ENCODE measurements around the gene C4A. TPM values are rescaled to one million over a fixed set of nuclear protein-coding genes. Genes with fewer than 3 reads are reported as not detected.
A peak's percentile ranks its signal among the peaks of the same experiment; 100 is the strongest.

The C4A gene
- total and polyA plus RNA-seq, 2 of the 13 experiments (the other 11 are each of a cell fraction or from before 2014, with no cell fraction given) = 165 to 478 TPM

- TF ChIP-seq SP2 (CRISPR knock-in tag; IDR thresholded peaks at IDR 0.05) = no peak
- peak; percentile 60; the same call in 1 of the 2 replicates for TF ChIP-seq ZNF274 (CRISPR knock-in tag; IDR thresholded peaks at IDR 0.05)
- TF ChIP-seq ZNF549 (CRISPR knock-in tag; IDR thresholded peaks at IDR 0.05) = no peak
- TF ChIP-seq ARID3A (IDR thresholded peaks at IDR 0.05; ENCODE audit: low read depth, low read length) = no peak
- TF ChIP-seq ZNF225 (CRISPR knock-in tag; IDR thresholded peaks at IDR 0.05) = peak; percentile 71; the same call in 1 of the 2 replicates
- peak; percentile 93; the same call in 1 of the 2 replicates for TF ChIP-seq ZNF572 (CRISPR knock-in tag; IDR thresholded peaks at IDR 0.05)
- 0 out of 2 replicates have a peak, but pooled peaks have one; percentile 71 for TF ChIP-seq ZNF737 (CRISPR knock-in tag; IDR thresholded peaks at IDR 0.05; ENCODE audit: borderline replicate concordance)
- TF ChIP-seq ZNF703 (CRISPR knock-in tag; IDR thresholded peaks at IDR 0.05; ENCODE audit: borderline replicate concordance) = peak; percentile 60; the same call in 1 of the 2 replicates
- TF ChIP-seq KLF15 (CRISPR knock-in tag; IDR thresholded peaks at IDR 0.05; ENCODE audit: borderline replicate concordance) = no peak
- TF ChIP-seq DPF2 (CRISPR knock-in tag; IDR thresholded peaks at IDR 0.05; ENCODE audit: borderline replicate concordance, low read depth) = 0 out of 2 replicates have a peak, but pooled peaks have one; percentile 42
- peak; percentile 18; the same call in 1 of the 2 replicates for TF ChIP-seq ZNF879 (CRISPR knock-in tag; IDR thresholded peaks at IDR 0.05)
- TF ChIP-seq GLI4 (CRISPR knock-in tag; IDR thresholded peaks at IDR 0.05; ENCODE audit: borderline replicate concordance) = peak; percentile 15; the same call in 1 of the 2 replicates
- TF ChIP-seq TCF7 (IDR thresholded peaks at IDR 0.05; ENCODE audit: low read depth) = no peak
- peak; percentile 19; the same call in 1 of the 2 replicates for TF ChIP-seq ZBTB46 (CRISPR knock-in tag; IDR thresholded peaks at IDR 0.05; ENCODE audit: borderline replicate concordance)
- TF ChIP-seq HIC2 (CRISPR knock-in tag; IDR thresholded peaks at IDR 0.05; ENCODE audit: low read depth) = 0 out of 2 replicates have a peak, but pooled peaks have one; percentile 47
- TF ChIP-seq ZNF512 (CRISPR knock-in tag; IDR thresholded peaks at IDR 0.05) = peak; percentile 53; the same call in 1 of the 2 replicates
- 0 out of 2 replicates have a peak, but pooled peaks have one; percentile 35 for TF ChIP-seq IRF1 (CRISPR knock-in tag; IDR thresholded peaks at IDR 0.05; ENCODE audit: low read depth)
- peak; percentile 82; the same call in 1 of the 2 replicates for TF ChIP-seq ZXDC (CRISPR knock-in tag; IDR thresholded peaks at IDR 0.05)
These were observed 23.5 kb upstream of the C4A start (continued) for GRCh38 chr6:31958412-31958740.

Data from HepG2 (cell line).